KBM-7 (cell line): ENCODE data around the gene HERC3.
A peak's percentile ranks its signal among the peaks of the same experiment; 100 is the strongest.

Experiments
- DNase-seq: peaks from one replicate; pipeline ENCODE4 v3.0.0-alpha.2; 2015
- in situ Hi-C: fragments of 300-500 bp; cut with MboI; formaldehyde crosslinking; loops from 2 replicates; pipeline ENCODE4 v1.14.3; 2020; ENCODE audit warnings: low sequenced_read_pairs, low pct_unique_long_range_greater_than_20kb, mixed read lengths

Gene HERC3

DNA sequence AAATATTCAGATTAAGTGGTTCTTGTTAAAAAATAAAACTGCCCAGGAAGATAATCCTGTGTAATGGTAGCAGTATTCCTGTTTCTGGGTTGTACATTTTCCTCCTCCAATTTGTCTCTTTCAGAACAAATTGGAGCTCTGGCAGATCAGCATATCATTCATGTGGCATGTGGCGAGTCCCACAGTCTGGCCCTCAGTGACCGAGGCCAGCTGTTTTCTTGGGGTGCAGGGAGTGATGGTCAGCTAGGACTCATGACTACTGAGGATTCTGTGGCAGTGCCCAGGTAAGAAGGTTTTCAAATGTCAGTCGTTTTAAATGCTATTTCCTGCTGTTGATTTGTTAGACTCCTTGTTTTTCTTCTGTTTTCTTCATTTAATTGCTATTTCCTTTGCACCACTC, 57.4 kb downstream of the HERC3 start:
- in situ Hi-C loops, result loop anchor here (25.0 kb wide), 1 partner anchor 112 kb away; no protein-coding TSS in a partner anchor

DNA sequence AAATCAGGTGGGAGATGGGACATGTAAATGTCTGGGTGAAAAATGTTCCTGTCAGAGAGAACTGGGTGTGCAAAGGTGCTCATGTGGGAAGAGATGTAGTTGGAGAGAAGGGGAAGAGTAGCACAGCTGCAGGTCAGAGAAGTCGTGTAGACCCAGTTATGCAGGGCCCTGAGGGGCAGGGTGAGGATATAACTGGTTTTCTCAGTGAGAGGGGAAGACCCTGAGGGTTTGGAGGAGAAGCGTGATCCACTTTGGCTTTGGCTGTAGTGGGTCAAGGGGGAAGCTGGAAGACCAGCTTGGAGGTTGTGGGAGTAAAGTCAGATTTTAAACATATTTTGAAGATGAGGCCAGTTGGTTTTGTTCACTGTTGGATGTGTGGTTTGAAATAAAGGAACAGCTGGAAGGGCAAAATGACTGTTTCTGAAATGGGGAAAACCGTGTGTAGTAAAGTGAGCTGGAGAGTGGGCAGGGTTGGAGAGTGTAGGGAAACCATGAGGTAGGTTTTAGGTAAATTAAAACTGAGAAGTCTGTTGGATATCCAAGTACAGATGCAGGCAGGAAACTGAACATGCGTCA, 61.2 kb downstream of the HERC3 start:
- DNase-seq, result no peak
- in situ Hi-C loops, result loop anchor here (25.0 kb wide), 1 partner anchor 116 kb away; no protein-coding TSS in a partner anchor

More for the DNA sequence above, 57.4 kb downstream of the HERC3 start:
- no peak for DNase-seq

GRCh38 chr4:88655226-88655625, 62.9 kb downstream of the HERC3 start:
- in situ Hi-C loops, result loop anchor here (25.0 kb wide), 1 partner anchor 118 kb away; no protein-coding TSS in a partner anchor
- no peak for DNase-seq

GRCh38 chr4:88659055-88659889, 67.0 kb downstream of the HERC3 start:
- in situ Hi-C loops, result loop anchor here (25.0 kb wide), 1 partner anchor 122 kb away; no protein-coding TSS in a partner anchor
- peak; percentile 65 for DNase-seq

DNA sequence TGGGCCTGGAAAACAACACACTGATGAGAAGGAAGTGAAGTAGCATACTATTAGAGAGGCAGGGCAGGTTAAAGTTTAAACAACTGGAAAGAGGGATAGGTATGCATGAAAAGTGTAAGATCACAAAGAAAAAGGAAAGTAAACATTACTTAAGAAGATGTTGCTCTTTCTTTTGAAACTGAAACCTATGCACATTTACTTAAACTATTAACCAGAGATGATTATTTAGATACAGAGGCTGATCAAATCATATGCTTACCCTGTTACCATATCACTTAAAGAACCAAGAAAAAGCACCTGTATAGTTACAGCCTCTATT, 67.6 kb downstream of the HERC3 start:
- no peak for DNase-seq
- in situ Hi-C loops, result loop anchor here (25.0 kb wide), 1 partner anchor 123 kb away; no protein-coding TSS in a partner anchor

GRCh38 chr4:88660446-88661294, 68.4 kb downstream of the HERC3 start:
- in situ Hi-C loops, result loop anchor here (25.0 kb wide), 1 partner anchor 123 kb away; no protein-coding TSS in a partner anchor
- no peak for DNase-seq

DNA sequence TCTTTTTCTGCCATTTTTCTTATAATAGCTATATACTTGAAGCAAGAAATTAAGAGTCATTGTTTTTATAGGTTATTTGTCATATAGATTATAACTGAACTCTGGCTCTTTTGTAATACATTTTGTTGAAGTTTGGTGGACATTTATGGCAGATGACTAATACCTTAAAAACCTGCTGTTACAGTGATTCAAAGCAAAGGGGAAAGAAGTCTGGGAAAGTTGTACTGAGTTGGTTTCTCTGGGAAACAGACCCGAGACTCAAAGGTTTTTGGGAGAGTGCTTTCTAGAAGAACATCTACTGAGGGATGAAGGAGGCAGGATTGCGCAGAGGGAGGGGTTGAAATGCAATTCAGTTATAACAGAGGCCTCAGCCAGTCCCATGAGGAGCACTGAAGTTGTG, 69.5 kb downstream of the HERC3 start:
- no peak for DNase-seq
- in situ Hi-C loops, result loop anchor here (25.0 kb wide), 1 partner anchor 124 kb away; no protein-coding TSS in a partner anchor

GRCh38 chr4:88672987-88673386, 80.7 kb downstream of the HERC3 start:
- peak; percentile 55 for DNase-seq
- in situ Hi-C loops, result loop anchor here (25.0 kb wide), 1 partner anchor 136 kb away; no protein-coding TSS in a partner anchor

GRCh38 chr4:88673886-88674285, 81.6 kb downstream of the HERC3 start:
- in situ Hi-C loops, result loop anchor here (25.0 kb wide), 1 partner anchor 137 kb away; no protein-coding TSS in a partner anchor
- DNase-seq, result no peak

GRCh38 chr4:88674565-88674964, 82.3 kb downstream of the HERC3 start:
- DNase-seq, result no peak
- in situ Hi-C loops, result loop anchor here (25.0 kb wide), 1 partner anchor 137 kb away; no protein-coding TSS in a partner anchor

DNA sequence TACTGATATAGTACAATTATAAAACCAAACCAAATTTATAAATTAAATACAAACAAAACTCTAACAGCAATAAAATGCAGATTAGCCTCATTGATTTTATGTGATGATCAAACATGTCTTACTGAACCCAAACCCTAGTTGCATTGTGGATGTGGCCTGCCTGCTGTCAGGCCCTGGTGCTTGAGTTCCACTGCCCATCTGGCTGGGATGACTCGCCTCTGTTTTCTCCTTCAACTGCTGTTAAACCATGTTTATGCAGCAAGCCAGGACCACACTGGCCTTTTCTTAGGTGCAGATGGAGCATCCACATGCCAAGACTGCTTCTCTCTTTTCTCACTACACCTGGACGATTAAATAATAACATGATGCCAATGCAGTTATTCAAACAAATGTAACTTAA, 82.7 kb downstream of the HERC3 start:
- DNase-seq, result no peak
- in situ Hi-C loops, result loop anchor here (25.0 kb wide), 1 partner anchor 138 kb away; no protein-coding TSS in a partner anchor

- DNase-seq, result no peak
- in situ Hi-C loops, result no loop called here
Observed at GRCh38 chr4:88675543-88675942, 83.3 kb downstream of the HERC3 start.

GRCh38 chr4:88681209-88681608, 88.9 kb downstream of the HERC3 start:
- in situ Hi-C loops, result no loop called here

GRCh38 chr4:88690355-88690754, 98.1 kb downstream of the HERC3 start:
- no peak for DNase-seq
- in situ Hi-C loops, result no loop called here

More at GRCh38 chr4:88681209-88681608, 88.9 kb downstream of the HERC3 start:
- DNase-seq, result no peak

GRCh38 chr4:88693792-88694191, 101.5 kb downstream of the HERC3 start:
- no peak for DNase-seq
- in situ Hi-C loops, result no loop called here

DNA sequence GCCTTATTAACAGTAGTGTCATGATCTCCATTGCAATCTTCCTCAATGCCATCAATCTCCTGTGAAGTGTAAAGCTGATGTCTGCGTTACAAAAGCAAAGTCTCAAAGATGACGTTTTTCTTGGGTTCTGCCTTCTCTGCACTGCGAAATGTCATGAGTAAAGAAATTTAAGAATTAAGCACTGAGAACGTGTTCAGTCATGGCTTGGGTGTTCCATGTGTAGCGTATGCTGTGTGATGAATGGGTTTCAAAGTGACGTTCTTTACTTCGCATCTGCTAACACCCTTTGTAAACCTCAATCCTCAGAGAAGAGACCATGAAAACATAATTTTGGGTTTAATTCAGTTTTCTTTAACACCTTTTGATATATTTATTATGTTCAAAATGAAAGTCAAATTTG, 104.3 kb downstream of the HERC3 start:
- in situ Hi-C loops, result no loop called here
- DNase-seq, result no peak

GRCh38 chr4:88697141-88697540, 104.9 kb downstream of the HERC3 start:
- DNase-seq, result peak; percentile 29
- in situ Hi-C loops, result no loop called here

GRCh38 chr4:88697588-88698329, 105.5 kb downstream of the HERC3 start, which contains the start of gene NAP1L5:
NAP1L5 (minus strand) TSS chr4:88697829; CDS start chr4:88697754, 75 bp downstream.
- in situ Hi-C loops, result no loop called here

More at GRCh38 chr4:88697588-88698329, 105.5 kb downstream of the HERC3 start, which contains the start of gene NAP1L5:
- peak; percentile 84 for DNase-seq
